ENCODE results near the gene SPAG9. TPM values are rescaled to one million over a fixed set of nuclear protein-coding genes. Genes with fewer than 3 reads are reported as not detected.
"Not testable (repeated sequence)": the region's sequence is repeated elsewhere in the genome, so short reads cannot be mapped to it uniquely, and the experiment has no call there.

SPAG9 gene
- total RNA-seq, 1 experiment from 2014 or later, result 77.6 TPM

DNA sequence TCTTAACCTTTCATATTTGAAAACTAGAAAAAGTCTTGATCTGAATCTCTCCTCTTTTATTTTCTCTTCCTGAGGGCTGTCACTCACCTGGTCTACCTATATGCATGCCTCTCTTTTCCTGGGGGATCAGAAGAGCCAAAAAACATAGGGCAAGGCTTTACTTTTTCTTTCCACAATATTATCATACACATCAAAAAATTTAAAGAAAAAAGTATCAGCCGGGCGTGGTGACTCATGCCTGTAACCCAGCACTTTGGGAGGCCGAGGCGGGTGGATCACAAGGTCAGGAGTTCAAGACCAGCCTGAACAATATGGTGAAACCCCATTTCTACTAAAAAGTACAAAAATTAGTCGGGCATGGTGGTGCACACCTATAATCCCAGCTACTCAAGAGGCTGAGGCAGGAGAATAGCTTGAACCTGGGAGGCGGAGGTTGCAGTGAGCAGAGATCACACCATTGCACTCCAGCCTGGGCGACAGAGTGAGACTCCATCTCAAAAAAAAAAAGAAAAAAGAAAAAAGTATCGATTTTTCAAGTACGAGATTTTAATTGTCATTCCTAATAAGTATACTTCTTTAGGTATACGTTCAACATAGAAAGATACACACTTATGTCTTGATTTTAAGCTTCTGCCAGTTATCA, 1.9 kb upstream of the SPAG9 start:
- ChIA-PET CTCF (interaction anchor here (4.6 kb wide), 1 partner anchor 30 kb away, joined by 43 read pairs; the partner anchor contains the start of gene NME1), POLR2A (interaction anchor here (0.7 to 3.5 kb wide), 7 partner anchors 11 to 256 kb away, joined by 3 to 24 read pairs (median 5); partner anchors contain the start of genes NME1, NME2 and TOB1), RAD21 (ENCODE audit: low non-redundant PET in 1 of 2, low total read pairs in 2 of 2, uncharacterized antibody in 2 of 2, unreplicated experiment in 2 of 2) (interaction anchor here in 1 of 2 experiments (0.6 to 0.7 kb wide), 2 partner anchors 25 to 761 kb away, joined by 3 to 6 read pairs; no protein-coding TSS in a partner anchor)
- H3K27me3 ChIP-seq (ENCODE audit: insufficient read depth, low read length); H3K36me3 ChIP-seq (ENCODE audit: control insufficient read depth in 1 of 2, insufficient read depth in 2 of 2, low read length in 2 of 2); ATAC-seq; H3K9me2 ChIP-seq (ENCODE audit: insufficient read depth); DNase-seq (ENCODE audit: low read depth, low spot score); intact Hi-C loops (cut with micrococcal nuclease); BruUV-seq (replicated peaks); H3K9me3 ChIP-seq (ENCODE audit: control insufficient read depth in 1 of 2, insufficient read depth in 1 of 2, low read depth in 1 of 2, low read length in 2 of 2): not testable (repeated sequence)
- Histone ChIP-seq H3K9ac (ENCODE audit: low read length) (peak overlapping the region; percentile 81), H4K20me1 (ENCODE audit: insufficient read depth) (peaks cover 17% of the 10 kb centered on the region; the same call in 1 of the 2 replicates), H3K4me2 (ENCODE audit: low read length) (peak overlapping the region; percentile 89), H2AFZ (ENCODE audit: low read depth, low read length, poor library complexity, severe bottlenecking) (peak overlapping the region; percentile 5), H3K79me2 (ENCODE audit: insufficient read depth, low read length) (peaks cover 29% of the 10 kb centered on the region), H3K4me3 (replicated peaks in 1 of 2; ENCODE audit: low read depth in 1 of 2, low read length in 2 of 2) (peak overlapping the region; percentile 51 to 65), H3K27ac (ENCODE audit: low read depth, low read length) (peak overlapping the region; percentile 87), H3K4me1 (ENCODE audit: control insufficient read depth in 1 of 2, insufficient read depth in 2 of 2, low read length in 2 of 2) (peaks cover 42 to 61% of the 10 kb centered on the region in 2 experiments)
- TF ChIP-seq JUND (IDR thresholded peaks at IDR 0.05), result peak; percentile 56; the same call in 1 of the 2 replicates

DNA sequence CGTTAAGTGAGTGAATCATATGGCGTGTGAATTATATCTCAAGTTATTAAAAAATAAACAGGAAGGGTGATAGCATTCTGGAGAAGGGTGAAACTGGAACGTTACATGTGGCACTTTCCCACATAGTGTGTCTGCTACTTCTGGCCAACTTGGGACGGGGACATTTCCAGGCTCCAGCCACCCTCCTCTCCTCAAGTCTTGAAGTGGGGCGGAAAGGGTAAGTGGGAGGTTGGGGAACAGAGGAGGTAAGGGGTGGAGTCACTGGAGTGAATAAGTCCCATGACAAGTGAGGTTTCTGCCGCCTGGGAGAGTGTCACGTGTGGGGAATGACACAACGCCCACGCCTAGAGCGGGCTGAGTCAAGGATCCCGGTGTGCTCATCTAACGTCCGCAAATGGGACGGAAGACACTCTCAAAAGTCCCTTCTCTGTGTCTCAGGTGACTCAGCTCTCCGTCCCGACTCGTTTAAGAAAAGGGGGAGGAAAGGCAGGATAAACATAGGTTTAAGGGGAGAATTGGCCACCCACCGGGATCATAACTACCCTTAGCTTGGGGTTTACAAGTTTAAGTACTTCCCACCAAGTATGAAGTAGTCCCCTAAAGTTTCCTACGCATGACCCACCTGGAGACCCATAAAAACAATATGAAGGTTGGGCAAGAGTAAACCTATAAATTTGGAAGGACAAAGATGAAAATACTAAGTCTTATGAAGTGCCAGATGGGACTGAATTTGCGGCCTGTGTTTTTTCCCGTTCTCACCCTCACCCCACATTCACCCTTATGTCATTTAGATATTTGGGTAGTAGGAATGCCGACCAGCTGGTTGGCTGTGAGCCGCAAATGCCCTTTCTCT, 1.2 kb upstream of the SPAG9 start:
- Histone ChIP-seq H3K79me2 (ENCODE audit: insufficient read depth, low read length) (peaks cover 36% of the 10 kb centered on the region), H3K9me2 (ENCODE audit: insufficient read depth) (no peaks in the 10 kb centered on the region), H3K9me3 (ENCODE audit: control insufficient read depth in 1 of 2, insufficient read depth in 1 of 2, low read depth in 1 of 2, low read length in 2 of 2) (no peaks in the 10 kb centered on the region), H3K27ac (ENCODE audit: low read depth, low read length) (peak overlapping the region; percentile 87), H3K9ac (ENCODE audit: low read length) (peak overlapping the region; percentile 81), H3K4me2 (ENCODE audit: low read length) (peak overlapping the region; percentile 89), H2AFZ (ENCODE audit: low read depth, low read length, poor library complexity, severe bottlenecking) (peak overlapping the region; percentile 5), H3K36me3 (ENCODE audit: control insufficient read depth in 1 of 2, insufficient read depth in 2 of 2, low read length in 2 of 2) (no peaks in the 10 kb centered on the region), H3K27me3 (ENCODE audit: insufficient read depth, low read length) (no peaks in the 10 kb centered on the region), H3K4me3 (replicated peaks in 1 of 2; ENCODE audit: low read depth in 1 of 2, low read length in 2 of 2) (peak overlapping the region; percentile 51 to 65), H3K4me1 (ENCODE audit: control insufficient read depth in 1 of 2, insufficient read depth in 2 of 2, low read length in 2 of 2) (peaks cover 42 to 59% of the 10 kb centered on the region in 2 experiments), H4K20me1 (ENCODE audit: insufficient read depth) (peaks cover 17% of the 10 kb centered on the region; the same call in 1 of the 2 replicates)
- ATAC-seq (peak; percentile 68), DNase-seq (ENCODE audit: low read depth, low spot score) (peak; percentile 100)
- ChIA-PET POLR2A (interaction anchor here (0.5 to 3.5 kb wide), 14 partner anchors 10 to 339 kb away, joined by 3 to 24 read pairs (median 5); partner anchors contain the start of genes NME1, NME2 and TOB1), CTCF (interaction anchor here (1.0 to 4.6 kb wide), 2 partner anchors 31 to 33 kb away, joined by 3 to 43 read pairs; partner anchors contain the start of gene NME1), RAD21 (ENCODE audit: low non-redundant PET in 1 of 2, low total read pairs in 2 of 2, uncharacterized antibody in 2 of 2, unreplicated experiment in 2 of 2) (interaction anchor here in 1 of 2 experiments (1.7 kb wide), 1 partner anchor 32 kb away, joined by 7 read pairs; the partner anchor contains the start of gene NME1)
- intact Hi-C loops (cut with micrococcal nuclease), result loop anchor here (1.0 to 2.0 kb wide), 2 partner anchors 31 to 255 kb away; partner anchors contain the start of genes NME1 and TOB1
- TSS peak; percentile 93 for BruUV-seq (replicated peaks)
- TF ChIP-seq ZNF274 (IDR thresholded peaks at IDR 0.05; ENCODE audit: low read depth, low read length) (no peak), ZBTB33 (IDR thresholded peaks at IDR 0.05; ENCODE audit: extremely low read depth, insufficient replicate concordance, low read length) (peak; percentile 72), YY1 (IDR thresholded peaks at IDR 0.05; ENCODE audit: extremely low read depth, insufficient replicate concordance, low read depth, low read length) (no peak), JUND (IDR thresholded peaks at IDR 0.05) (peak; percentile 96), CEBPB (IDR thresholded peaks at IDR 0.05; ENCODE audit: low read depth) (peak; percentile 0; the same call in 1 of the 2 replicates), ZFX (IDR thresholded peaks at IDR 0.05) (no peak), POLR2AphosphoS5 (IDR thresholded peaks at IDR 0.05; ENCODE audit: low read depth, low read length) (peak; percentile 92), TCF7L2 (IDR thresholded peaks at IDR 0.05; ENCODE audit: borderline replicate concordance, extremely low read depth, insufficient read depth, insufficient read length) (peak; percentile 84), POLR2A (IDR thresholded peaks at IDR 0.05; ENCODE audit: borderline replicate concordance, extremely low read depth, insufficient read depth, insufficient read length) (peak; percentile 79), RAD21 (IDR thresholded peaks at IDR 0.05; ENCODE audit: low read depth) (no peak), SP1 (IDR thresholded peaks at IDR 0.05; ENCODE audit: low read depth) (peak; percentile 95), FOSL1 (IDR thresholded peaks at IDR 0.05; ENCODE audit: low read depth) (peak; percentile 91), SIN3A (IDR thresholded peaks at IDR 0.05; ENCODE audit: low read depth) (peak; percentile 99)
- TF ChIP-seq, protein P1, sequence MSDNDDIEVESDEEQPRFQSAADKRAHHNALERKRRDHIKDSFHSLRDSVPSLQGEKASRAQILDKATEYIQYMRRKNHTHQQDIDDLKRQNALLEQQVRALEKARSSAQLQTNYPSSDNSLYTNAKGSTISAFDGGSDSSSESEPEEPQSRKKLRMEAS (IDR thresholded peaks at IDR 0.05), result peak; percentile 99
